Stomach smooth muscle (tissue), 2 donors: Measurements from ENCODE around the gene NSUN7.
A peak's percentile ranks its signal among the peaks of the same experiment; 100 is the strongest.

Source experiments
- H3K27ac ChIP-seq: one replicate; pipeline ENCODE4 v1.7.0; 2013; ENCODE audit warnings: mild to moderate bottlenecking, low read length, inconsistent platforms
- H3K27me3 ChIP-seq, 2 donors: one replicate each; pipeline ENCODE4 v1.7.0; 2013; ENCODE audit warnings: low read length in 2 of 2; ENCODE audit not compliant: insufficient read depth in 2 of 2, control insufficient read depth in 1 of 2
- H3K36me3 ChIP-seq, 2 donors: one replicate each; pipeline ENCODE4 v1.7.0; 2013; ENCODE audit warnings: low read length in 2 of 2; ENCODE audit not compliant: control insufficient read depth in 2 of 2, insufficient read depth in 2 of 2
- H3K4me1 ChIP-seq: one replicate; pipeline ENCODE4 v1.7.0; 2013; ENCODE audit warnings: low read length; ENCODE audit not compliant: control insufficient read depth, insufficient read depth
- H3K4me3 ChIP-seq, 2 donors: one replicate each; pipeline ENCODE4 v1.7.0; 2013; ENCODE audit warnings: low read length in 2 of 2
- H3K9ac ChIP-seq, 2 donors: one replicate each; pipeline ENCODE4 v1.7.0; 2013; ENCODE audit warnings: low read length in 2 of 2, mild to moderate bottlenecking in 1 of 2
- H3K9me3 ChIP-seq, 2 donors: one replicate each; pipeline ENCODE4 v1.7.0; 2013; ENCODE audit warnings: low read length in 2 of 2; ENCODE audit not compliant: control insufficient read depth in 2 of 2
- donor health status: healthy.
- donor health status: Pancreatic carcinoma.

The NSUN7 gene

DNA sequence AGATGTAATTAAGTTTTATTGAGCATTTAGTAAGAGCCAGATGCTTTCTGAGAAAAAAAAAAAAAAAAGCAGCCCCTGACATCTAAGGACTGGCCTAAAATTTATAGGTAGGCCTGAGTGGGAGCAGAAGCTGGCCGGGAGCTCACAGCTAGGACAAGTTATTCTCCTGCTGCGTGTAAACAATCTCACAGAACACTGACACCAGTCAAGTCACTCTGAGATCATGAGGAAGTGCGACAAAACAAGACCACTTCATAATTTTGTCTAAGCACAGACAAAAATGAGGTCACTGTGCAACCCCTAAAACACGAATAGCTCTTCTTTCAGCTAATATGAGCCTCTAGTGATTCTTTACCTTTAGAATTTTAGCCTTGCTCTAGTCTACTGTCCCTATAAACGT lies 15.3 kb upstream of the NSUN7 start:
- Histone ChIP-seq H3K9me3 (no peaks in the 10 kb centered on the region), H3K4me3 (no peak overlapping the region), H3K36me3 (no peaks in the 10 kb centered on the region), H3K9ac (no peak overlapping the region), H3K27ac (no peak overlapping the region), H3K4me1 (no peaks in the 10 kb centered on the region), H3K27me3 (no peaks in the 10 kb centered on the region)

DNA sequence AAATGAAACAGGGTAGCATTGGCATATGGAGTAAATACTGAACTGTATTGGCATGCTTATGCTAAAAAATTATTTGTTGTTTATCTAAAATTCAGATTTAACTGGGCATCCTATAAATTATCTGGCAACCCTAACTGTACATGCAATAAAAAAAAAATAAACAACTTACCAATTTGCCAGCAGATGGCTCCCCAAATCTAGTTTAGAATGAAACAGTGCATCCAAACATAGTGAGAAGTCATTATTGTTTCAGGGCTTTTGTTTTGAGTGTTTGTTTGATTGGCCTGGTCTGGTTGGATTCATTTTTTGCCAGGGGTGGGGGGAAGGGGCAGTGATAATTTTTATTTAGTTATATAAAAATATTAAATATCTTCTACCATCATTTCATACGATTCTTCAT lies 12.8 kb upstream of the NSUN7 start:
- Histone ChIP-seq H3K36me3 (no peaks in the 10 kb centered on the region), H3K9me3 (no peaks in the 10 kb centered on the region), H3K4me1 (no peaks in the 10 kb centered on the region), H3K4me3 (no peak overlapping the region), H3K27ac (no peak overlapping the region), H3K27me3 (no peaks in the 10 kb centered on the region), H3K9ac (no peak overlapping the region)

DNA sequence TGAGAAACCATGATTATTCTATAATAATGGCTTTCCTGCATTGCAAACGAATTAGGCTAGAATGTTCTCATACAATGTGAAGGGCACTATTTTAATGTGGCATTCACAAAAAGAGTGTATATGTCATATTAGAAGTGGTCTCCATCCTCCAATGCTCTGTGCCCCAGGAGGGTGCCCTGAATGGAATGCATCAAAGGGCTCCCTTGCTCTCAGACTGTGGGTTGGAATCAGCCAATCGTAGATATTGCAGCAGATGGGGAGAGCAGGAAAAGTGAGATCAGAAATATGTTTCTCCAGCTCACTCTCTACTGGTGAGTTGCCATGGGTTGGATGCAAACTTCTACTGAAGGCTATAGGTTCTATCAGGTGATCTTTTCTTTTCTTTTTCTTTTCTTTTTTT lies 11.9 kb upstream of the NSUN7 start:
- Histone ChIP-seq H3K9ac (no peak overlapping the region), H3K4me3 (no peak overlapping the region), H3K4me1 (no peaks in the 10 kb centered on the region), H3K27me3 (no peaks in the 10 kb centered on the region), H3K9me3 (no peaks in the 10 kb centered on the region), H3K27ac (no peak overlapping the region), H3K36me3 (no peaks in the 10 kb centered on the region)

DNA sequence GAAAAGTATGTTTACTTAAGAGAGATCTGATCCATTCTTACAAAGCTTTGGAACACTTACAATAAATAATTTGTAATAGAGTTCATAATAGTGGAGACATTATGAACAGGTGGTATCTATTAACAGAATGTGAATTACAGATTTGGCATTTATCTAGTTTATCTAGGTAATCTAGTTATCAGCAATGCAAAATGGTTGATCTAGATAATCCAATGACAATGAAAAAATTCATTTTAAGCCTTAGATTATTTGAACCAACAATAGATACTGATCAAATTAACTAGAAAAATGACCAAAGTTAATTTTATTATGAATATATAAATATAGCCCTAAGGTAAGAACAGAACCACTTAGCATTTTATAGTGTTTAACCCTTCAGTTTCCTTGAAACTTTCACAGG lies 10.4 kb upstream of the NSUN7 start:
- no peaks in the 10 kb centered on the region for H3K4me1 ChIP-seq
- H3K4me3 ChIP-seq = no peak overlapping the region
- no peak overlapping the region for H3K9ac ChIP-seq
- no peaks in the 10 kb centered on the region for H3K27me3 ChIP-seq
- no peak overlapping the region for H3K27ac ChIP-seq
- no peaks in the 10 kb centered on the region for H3K36me3 ChIP-seq
- no peaks in the 10 kb centered on the region for H3K9me3 ChIP-seq

DNA sequence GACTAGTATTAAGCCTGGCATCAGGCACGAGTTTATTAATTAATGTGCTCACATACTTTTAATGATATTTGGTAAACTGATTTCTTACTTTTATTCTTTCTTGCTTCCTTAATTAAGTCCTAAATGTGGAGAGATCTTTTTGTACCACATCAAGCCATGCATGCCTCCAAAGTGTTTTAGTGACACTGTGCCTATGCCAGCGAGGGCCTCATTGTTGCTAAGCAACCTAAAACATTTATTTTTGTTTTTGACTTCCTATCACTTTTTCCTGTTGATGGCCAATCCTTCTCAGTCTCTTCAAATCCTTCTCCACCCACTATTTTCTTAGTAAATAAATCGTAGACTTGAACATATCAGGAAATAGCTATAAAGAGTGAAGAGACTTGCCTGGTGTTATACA lies 5.5 kb upstream of the NSUN7 start:
- H3K27ac ChIP-seq = no peak overlapping the region
- no peak overlapping the region for H3K9ac ChIP-seq

DNA sequence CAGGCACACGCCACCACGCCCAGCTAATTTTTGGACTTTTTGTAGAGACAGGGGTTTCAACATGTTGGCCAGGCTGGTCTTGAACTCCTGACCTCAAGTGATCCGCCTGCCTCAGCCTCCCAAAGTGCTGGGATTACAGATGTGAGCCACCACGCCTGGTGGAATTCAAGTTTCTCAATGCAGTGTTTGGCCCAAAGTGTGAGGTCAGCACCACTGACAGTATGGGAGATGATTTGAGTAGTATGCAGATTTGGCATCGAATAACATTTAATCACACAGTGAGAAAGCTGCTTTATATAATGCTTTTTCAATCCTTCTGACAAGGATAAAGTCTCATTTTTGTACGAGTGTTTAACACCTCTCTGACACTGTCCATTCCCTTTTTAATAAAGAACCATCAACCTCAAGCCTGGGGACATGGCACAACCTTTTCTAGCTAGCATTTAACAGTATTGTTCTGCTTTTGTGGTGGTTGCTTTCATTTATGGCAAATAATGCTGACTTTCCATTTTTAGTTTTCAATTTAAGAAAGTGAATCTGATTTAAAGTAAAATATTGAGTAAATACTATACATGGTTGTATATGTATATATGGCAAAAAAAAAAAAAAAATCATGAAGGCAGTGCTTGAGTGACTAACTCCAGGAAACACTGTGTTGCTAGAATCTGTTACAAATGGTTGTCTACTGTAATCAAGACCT lies 4.3 kb upstream of the NSUN7 start:
- Histone ChIP-seq H3K9me3 (no peaks in the 10 kb centered on the region), H3K27me3 (peaks cover 0 to 4% of the 10 kb centered on the region in 2 donors)

More for the DNA sequence above, 5.5 kb upstream of the NSUN7 start:
- Histone ChIP-seq H3K4me3 (no peak overlapping the region), H3K36me3 (no peaks in the 10 kb centered on the region), H3K27me3 (no peaks in the 10 kb centered on the region), H3K4me1 (no peaks in the 10 kb centered on the region), H3K9me3 (no peaks in the 10 kb centered on the region)

DNA sequence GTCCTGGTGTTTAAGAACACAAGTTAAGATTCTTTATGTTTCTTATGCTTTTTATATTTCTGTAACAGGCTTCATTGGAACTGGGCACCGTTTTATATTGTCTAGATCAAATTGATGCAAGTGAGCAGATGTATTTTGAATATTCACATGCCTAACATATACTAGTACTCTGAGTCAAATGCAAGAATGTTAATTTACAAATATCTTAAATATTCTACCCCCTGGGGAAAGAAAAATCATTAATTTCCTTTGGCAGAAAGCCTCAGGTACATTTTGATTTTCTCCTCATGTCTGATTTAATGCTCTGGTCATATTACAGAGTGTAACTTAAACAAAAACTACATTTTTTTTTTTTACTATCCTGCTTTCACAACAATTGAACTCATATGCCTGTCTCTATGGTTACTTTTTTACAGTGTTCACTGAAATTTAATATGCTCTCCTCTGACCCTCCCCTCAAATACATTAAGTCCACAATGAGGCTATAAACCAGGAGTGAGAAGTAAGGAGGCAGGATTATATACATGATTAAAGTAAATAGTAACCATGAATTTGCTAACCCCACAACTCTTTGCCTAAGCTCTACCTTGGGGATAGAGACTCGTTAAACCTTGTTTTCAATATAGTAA lies 2.4 kb upstream of the NSUN7 start:
- Histone ChIP-seq H3K36me3 (no peaks in the 10 kb centered on the region), H3K9ac (no peak overlapping the region), H3K27ac (no peak overlapping the region), H3K27me3 (peaks cover 0 to 4% of the 10 kb centered on the region in 2 donors), H3K9me3 (no peaks in the 10 kb centered on the region), H3K4me3 (no peak overlapping the region), H3K4me1 (peaks cover 11% of the 10 kb centered on the region)

More for the DNA sequence above, 4.3 kb upstream of the NSUN7 start:
- H3K4me3 ChIP-seq = no peak overlapping the region
- H3K4me1 ChIP-seq = peaks cover 8% of the 10 kb centered on the region
- H3K9ac ChIP-seq = no peak overlapping the region
- no peaks in the 10 kb centered on the region for H3K36me3 ChIP-seq
- no peak overlapping the region for H3K27ac ChIP-seq

DNA sequence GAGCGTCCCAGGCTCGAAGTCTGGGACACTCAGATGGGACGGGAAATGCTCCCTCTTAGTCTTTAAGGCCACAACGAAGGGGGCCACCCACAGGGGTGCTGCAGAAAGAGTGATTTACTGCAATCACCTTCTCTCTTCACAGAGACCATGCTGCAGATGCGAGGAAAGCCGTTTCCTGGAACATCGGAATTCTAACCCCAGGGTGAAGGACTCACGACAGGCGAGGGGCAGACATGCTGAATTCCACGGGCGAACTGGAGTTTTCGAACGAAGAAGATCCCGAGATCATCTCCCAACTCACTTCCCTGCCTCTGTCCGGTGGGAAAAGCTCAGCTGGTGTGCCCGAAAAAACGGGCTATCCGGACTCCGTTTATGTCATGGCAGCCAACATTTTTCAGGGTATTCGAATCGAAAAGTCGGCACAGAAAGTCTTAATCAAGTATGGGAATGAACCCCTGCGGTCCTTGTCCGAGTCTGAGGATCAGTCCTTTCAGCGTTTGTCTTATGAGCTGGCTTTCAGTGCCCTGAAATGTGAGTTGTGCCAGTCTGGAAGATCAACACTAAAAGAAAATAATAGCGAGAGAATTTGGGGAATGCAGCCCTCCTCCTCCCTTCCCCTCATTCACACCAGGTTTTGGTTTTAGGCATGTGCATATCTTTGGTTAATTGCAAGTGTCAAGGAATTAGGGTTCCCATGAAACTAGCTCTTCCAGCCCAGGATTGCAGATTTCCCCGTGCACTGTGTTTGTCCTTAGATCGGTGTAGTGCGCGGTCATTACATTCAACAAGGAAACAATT lies 905 bp downstream of the NSUN7 start:
- no peaks in the 10 kb centered on the region for H3K9me3 ChIP-seq
- H3K27me3 ChIP-seq = peaks cover 0 to 4% of the 10 kb centered on the region in 2 donors
- no peaks in the 10 kb centered on the region for H3K36me3 ChIP-seq
- peak overlapping the region; percentile 26 to 78 for H3K9ac ChIP-seq
- H3K27ac ChIP-seq = peak overlapping the region; percentile 24
- peak overlapping the region; percentile 70 to 84 for H3K4me3 ChIP-seq
- peaks cover 11% of the 10 kb centered on the region for H3K4me1 ChIP-seq

DNA sequence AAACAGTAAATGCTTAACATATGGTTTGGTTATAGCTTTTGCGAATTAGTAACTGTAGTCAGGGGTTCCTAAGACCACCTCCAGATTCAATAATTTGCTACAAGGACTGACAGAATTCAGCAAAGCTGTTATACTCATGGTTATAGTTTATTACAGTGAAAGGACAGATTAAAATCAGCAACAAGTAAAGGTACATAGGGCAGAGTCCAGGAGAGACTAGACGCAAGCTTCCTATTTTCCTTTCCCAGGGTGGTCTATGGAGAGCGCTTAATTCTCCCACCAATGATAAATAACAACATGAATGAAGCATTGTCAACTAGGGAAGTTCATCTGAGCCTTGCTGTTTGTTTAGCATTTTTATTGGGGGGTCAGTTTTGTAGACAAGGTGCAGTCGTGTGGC lies 5.9 kb downstream of the NSUN7 start:
- no peaks in the 10 kb centered on the region for H3K9me3 ChIP-seq
- H3K4me1 ChIP-seq = peaks cover 2% of the 10 kb centered on the region
- no peaks in the 10 kb centered on the region for H3K36me3 ChIP-seq
- no peak overlapping the region for H3K27ac ChIP-seq
- H3K4me3 ChIP-seq = no peak overlapping the region
- no peak overlapping the region for H3K9ac ChIP-seq
- H3K27me3 ChIP-seq = no peaks in the 10 kb centered on the region

DNA sequence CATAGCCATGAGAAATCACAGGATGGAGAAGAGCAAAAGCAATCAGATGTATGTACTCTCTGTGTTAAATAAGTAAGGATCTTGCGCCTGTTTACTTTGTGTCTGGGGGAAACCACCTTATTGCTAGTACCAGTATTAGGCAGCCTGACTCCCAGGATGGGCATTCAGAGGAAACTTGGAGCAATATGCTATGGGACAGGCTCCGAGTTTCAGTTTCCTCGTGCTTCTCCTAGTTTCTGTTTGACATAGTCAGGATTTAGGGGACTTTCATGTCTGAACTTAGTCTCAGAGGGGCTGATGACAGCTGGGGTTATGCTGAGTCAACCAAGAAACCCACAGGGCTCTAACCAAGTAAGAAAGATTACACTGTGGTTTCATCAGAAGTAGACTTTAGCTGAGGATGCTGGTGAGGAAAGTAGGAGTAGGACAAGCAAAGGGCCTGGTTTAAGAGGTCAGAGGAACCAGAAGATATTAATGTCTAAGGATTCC lies 13.5 kb downstream of the NSUN7 start:
- no peaks in the 10 kb centered on the region for H3K27me3 ChIP-seq
- no peaks in the 10 kb centered on the region for H3K36me3 ChIP-seq
- no peak overlapping the region for H3K4me3 ChIP-seq
- H3K9ac ChIP-seq = no peak overlapping the region
- H3K9me3 ChIP-seq = no peaks in the 10 kb centered on the region
- H3K27ac ChIP-seq = no peak overlapping the region
- H3K4me1 ChIP-seq = no peaks in the 10 kb centered on the region
